SK-N-SH (cell line): ENCODE results near the gene RASAL3. TPM values are rescaled to one million over a fixed set of nuclear protein-coding genes. Genes with fewer than 3 reads are reported as not detected.

Experiments used
- CTCF ChIA-PET: fragments of 300-600, 350-600 bp; formaldehyde crosslinking; extraction: SDS; loops from one replicate; lab custom pipeline; 2021; lab: Yijun Ruan, JAX
- POLR2A ChIA-PET: fragments of 350-600 bp; sonication (Branson Sonifier 250); formaldehyde crosslinking; extraction: SDS; loops from one replicate; lab custom pipeline; 2020; ENCODE audit warnings: antibody characterized with exemption, inconsistent platforms; lab: Yijun Ruan, JAX
- DNase-seq: peaks from one replicate; pipeline ENCODE4 v3.0.0; 2012
- H2AFZ ChIP-seq: fragments of 200-600 bp; sonication (generic); 2 replicates; pipeline ENCODE4 v1.8.1; 2016; ENCODE audit warnings: antibody characterized with exemption, mild to moderate bottlenecking, low read depth
- H3F3A ChIP-seq: fragments of 200-600 bp; sonication (generic); replicated peaks from 2 replicates; pipeline ENCODE3; 2016; ENCODE audit warnings: antibody characterized with exemption, mild to moderate bottlenecking; ENCODE audit not compliant: insufficient read depth
- H3K27ac ChIP-seq, 2 experiments: fragments of 200-500 bp in 1 of 2; fragments of 200-600 bp in 1 of 2; sonication (Bioruptor generic) in 1 of 2; sonication (generic), shearing (Covaris generic) in 1 of 2; 2 replicates each; pipeline versions ENCODE4 v1.5.1 to v1.6.1; 2014 to 2016; ENCODE audit warnings: low read depth in 2 of 2, inconsistent platforms in 1 of 2, low read length in 1 of 2, mild to moderate bottlenecking in 1 of 2, mixed read lengths in 1 of 2
- H3K27me3 ChIP-seq: fragments of 200-600 bp; sonication (generic), shearing (Covaris generic); 2 replicates; pipeline ENCODE4 v1.6.1; 2016; ENCODE audit warnings: mixed run types; ENCODE audit not compliant: insufficient read depth
- H3K36me3 ChIP-seq, 2 experiments: fragments of 200-500 bp in 1 of 2; fragments of 200-600 bp in 1 of 2; sonication (Bioruptor generic) in 1 of 2; sonication (generic) in 1 of 2; replicated peaks in 1 of 2; 2 replicates each; pipeline versions ENCODE3 to v1.5.1; 2014 to 2016; ENCODE audit warnings: low read length in 1 of 2, mild to moderate bottlenecking in 1 of 2; ENCODE audit not compliant: insufficient read depth in 2 of 2, control insufficient read depth in 1 of 2
- H3K4me1 ChIP-seq, 2 experiments: fragments of 200-500 bp in 1 of 2; fragments of 200-600 bp in 1 of 2; sonication (Bioruptor generic) in 1 of 2; sonication (generic), shearing (Covaris generic) in 1 of 2; 2 replicates each; pipeline versions ENCODE4 v1.5.1 to v1.6.1; 2014 to 2016; ENCODE audit warnings: low read depth in 1 of 2, low read length in 1 of 2, mixed run types in 1 of 2; ENCODE audit not compliant: insufficient read depth in 2 of 2, control insufficient read depth in 1 of 2
- H3K4me2 ChIP-seq: fragments of 200-600 bp; sonication (generic), shearing (Covaris generic); 2 replicates; pipeline ENCODE4 v1.6.1; 2017; ENCODE audit warnings: mixed run types
- H3K4me3 ChIP-seq, 2 experiments: fragments of 200-500 bp in 1 of 2; fragments of 200-600 bp in 1 of 2; sonication (Bioruptor generic) in 1 of 2; sonication (generic), shearing (Covaris generic) in 1 of 2; 2 replicates each; pipeline versions ENCODE4 v1.5.1 to v1.8.1; 2014 to 2016; ENCODE audit warnings: low read depth in 2 of 2, inconsistent platforms in 1 of 2, low read length in 1 of 2, mild to moderate bottlenecking in 1 of 2, mixed read lengths in 1 of 2, moderate library complexity in 1 of 2
- H3K79me2 ChIP-seq: fragments of 200-600 bp; sonication (generic); 2 replicates; pipeline ENCODE4 v1.8.1; 2017; ENCODE audit warnings: mild to moderate bottlenecking; ENCODE audit not compliant: insufficient read depth
- H3K9ac ChIP-seq: fragments of 200-600 bp; sonication (generic); 2 replicates; pipeline ENCODE4 v1.6.1; 2017; ENCODE audit warnings: mixed run types
- H3K9me2 ChIP-seq: fragments of 200-600 bp; sonication (generic); 2 replicates; pipeline ENCODE4 v1.6.1; 2017; ENCODE audit warnings: mixed run types
- H3K9me3 ChIP-seq: fragments of 200-600 bp; sonication (generic); 2 replicates; pipeline ENCODE4 v1.6.1; 2017; ENCODE audit warnings: mixed run types, mild to moderate bottlenecking, moderate library complexity
- H4K20me1 ChIP-seq: fragments of 200-600 bp; sonication (generic); 2 replicates; pipeline ENCODE4 v1.6.1; 2017; ENCODE audit warnings: mild to moderate bottlenecking, mixed run types; ENCODE audit not compliant: insufficient read depth
- ELF1 ChIP-seq: IDR thresholded peaks from 2 replicates; pipeline ENCODE4 v1.4.0; 2012
- EZH2phosphoT487 ChIP-seq: fragments of 200-600 bp; sonication (generic); IDR thresholded peaks from 2 replicates; pipeline ENCODE4 v1.6.1; 2017; ENCODE audit warnings: low read depth, mixed run types, mild to moderate bottlenecking, antibody characterized with exemption, moderate library complexity, borderline replicate concordance
- FOSL2 ChIP-seq: IDR thresholded peaks from 2 replicates; pipeline ENCODE4 v1.4.0; 2012; ENCODE audit warnings: low read depth, mild to moderate bottlenecking, moderate library complexity, borderline replicate concordance
- GABPA ChIP-seq: IDR thresholded peaks from 2 replicates; pipeline ENCODE4 v1.4.0; 2012; ENCODE audit warnings: low read depth, mild to moderate bottlenecking
- MEF2A ChIP-seq: IDR thresholded peaks from 2 replicates; pipeline ENCODE4 v1.4.0; 2012; ENCODE audit warnings: low read depth, borderline replicate concordance
- MXI1 ChIP-seq: IDR thresholded peaks from 2 replicates; pipeline ENCODE4 v1.6.1; 2012; ENCODE audit warnings: mild to moderate bottlenecking, low read depth, low read length, improper control_type of control experiment
- NFIC ChIP-seq: IDR thresholded peaks from 2 replicates; pipeline ENCODE4 v1.4.0; 2012; ENCODE audit warnings: borderline replicate concordance
- NRF1 ChIP-seq: IDR thresholded peaks from 2 replicates; pipeline ENCODE4 v1.6.1; 2012; ENCODE audit warnings: low read depth, mild to moderate bottlenecking, low read length
- POLR2AphosphoS5 ChIP-seq: IDR thresholded peaks from 2 replicates; pipeline ENCODE4 v1.6.1; 2012; ENCODE audit warnings: low read depth, low read length
- RAD21 ChIP-seq: IDR thresholded peaks from 2 replicates; pipeline ENCODE4 v1.6.1; 2012; ENCODE audit warnings: mild to moderate bottlenecking, low read length
- RFX5 ChIP-seq: IDR thresholded peaks from 2 replicates; pipeline ENCODE4 v1.6.1; 2012; ENCODE audit warnings: mild to moderate bottlenecking, improper control_type of control experiment, low read length
- RXRA ChIP-seq: IDR thresholded peaks from 2 replicates; pipeline ENCODE4 v1.4.0; 2012; ENCODE audit warnings: low read depth, mild to moderate bottlenecking, borderline replicate concordance
- SIN3A ChIP-seq: IDR thresholded peaks from 2 replicates; pipeline ENCODE4 v1.6.1; 2012; ENCODE audit warnings: low read depth, mild to moderate bottlenecking, low read length, moderate library complexity, borderline replicate concordance
- TAF1 ChIP-seq: IDR thresholded peaks from 2 replicates; pipeline ENCODE4 v1.6.1; 2012; ENCODE audit warnings: low read depth, mild to moderate bottlenecking, low read length, moderate library complexity, borderline replicate concordance
- TEAD4 ChIP-seq: IDR thresholded peaks from 2 replicates; pipeline ENCODE4 v1.4.0; 2012; ENCODE audit warnings: mild to moderate bottlenecking, borderline replicate concordance; ENCODE audit not compliant: insufficient read depth
- YY1 ChIP-seq: IDR thresholded peaks from 2 replicates; pipeline ENCODE4 v1.4.0; 2012; ENCODE audit warnings: low read depth, mild to moderate bottlenecking
- WGBS: methylation state at CpG from one replicate; pipeline ENCODE4 v1.1.6; 2017; ENCODE audit warnings: low lambda C conversion rate; 5-methylcytosine and 5-hydroxymethylcytosine counted together
- polyA plus RNA-seq, 3 experiments: library from polyadenylated mRNA; depleted of rRNA; stranded (reverse); fragments of >200 nt; gene quantifications; 2 replicates each; pipeline ENCODE4 v1.2.3, GENCODE V29; 2012
- TF ChIP-seq, protein P1 (sequence below): fragments of 150-350 bp; IDR thresholded peaks from 2 replicates; pipeline ENCODE4 v1.6.1; 2017; ENCODE audit warnings: antibody characterized with exemption, low read length, low read depth, borderline replicate concordance
- TF ChIP-seq, protein P2 (sequence below): IDR thresholded peaks from 2 replicates; pipeline ENCODE4 v1.4.0; 2012; ENCODE audit warnings: low read depth
- TF ChIP-seq, protein P3 (sequence below): IDR thresholded peaks from 2 replicates; pipeline ENCODE4; 2012
- TF ChIP-seq, protein P4 (sequence below): IDR thresholded peaks from 2 replicates; pipeline ENCODE4 v1.4.0; 2012; ENCODE audit warnings: low read depth, borderline replicate concordance

RASAL3 gene
- polyA plus RNA-seq, 1 of the 3 experiments (the other 2 are of a cell fraction): 0.02 TPM

DNA sequence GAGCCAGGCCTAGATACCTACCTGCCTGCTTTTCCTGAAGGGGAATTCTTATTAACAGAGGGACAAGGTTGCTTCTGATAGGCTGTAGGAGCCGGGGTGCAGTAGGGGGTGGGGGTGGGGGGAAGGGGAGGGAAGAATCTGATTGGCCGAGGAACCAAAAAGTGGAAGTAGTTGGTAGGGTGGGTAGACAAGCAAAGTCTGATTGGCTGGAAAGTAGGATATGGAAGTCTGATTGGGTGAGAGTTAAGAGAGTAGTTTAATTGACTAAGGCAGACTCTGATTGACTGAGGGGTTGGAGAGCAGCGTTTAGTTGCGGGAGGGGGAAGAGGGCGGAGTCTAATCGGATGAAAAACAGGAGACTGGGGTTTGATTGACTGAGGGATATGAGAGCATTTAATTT, 34.6 kb upstream of the RASAL3 start:
- CTCF ChIA-PET: no interaction called here
- Histone ChIP-seq H3K27ac (no peak overlapping the region), H2AFZ (no peak overlapping the region), H3K9me2 (no peaks in the 10 kb centered on the region), H3K9me3 (no peaks in the 10 kb centered on the region), H3K4me1 (no peaks in the 10 kb centered on the region), H3F3A (no peaks in the 10 kb centered on the region), H3K27me3 (peaks cover 23% of the 10 kb centered on the region; the same call in 1 of the 2 replicates), H3K36me3 (no peaks in the 10 kb centered on the region), H3K4me3 (no peak overlapping the region), H4K20me1 (no peaks in the 10 kb centered on the region), H3K9ac (no peak overlapping the region), H3K4me2 (no peak overlapping the region), H3K79me2 (no peaks in the 10 kb centered on the region)
- TF ChIP-seq, protein P1, sequence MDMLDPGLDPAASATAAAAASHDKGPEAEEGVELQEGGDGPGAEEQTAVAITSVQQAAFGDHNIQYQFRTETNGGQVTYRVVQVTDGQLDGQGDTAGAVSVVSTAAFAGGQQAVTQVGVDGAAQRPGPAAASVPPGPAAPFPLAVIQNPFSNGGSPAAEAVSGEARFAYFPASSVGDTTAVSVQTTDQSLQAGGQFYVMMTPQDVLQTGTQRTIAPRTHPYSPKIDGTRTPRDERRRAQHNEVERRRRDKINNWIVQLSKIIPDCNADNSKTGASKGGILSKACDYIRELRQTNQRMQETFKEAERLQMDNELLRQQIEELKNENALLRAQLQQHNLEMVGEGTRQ: no peak
- TF ChIP-seq TAF1: no peak
- TF ChIP-seq NRF1: no peak
- TF ChIP-seq, protein P2, sequence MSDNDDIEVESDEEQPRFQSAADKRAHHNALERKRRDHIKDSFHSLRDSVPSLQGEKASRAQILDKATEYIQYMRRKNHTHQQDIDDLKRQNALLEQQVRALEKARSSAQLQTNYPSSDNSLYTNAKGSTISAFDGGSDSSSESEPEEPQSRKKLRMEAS: no peak
- no peak for TF ChIP-seq RAD21
- TF ChIP-seq SIN3A: no peak
- TF ChIP-seq, protein P3, sequence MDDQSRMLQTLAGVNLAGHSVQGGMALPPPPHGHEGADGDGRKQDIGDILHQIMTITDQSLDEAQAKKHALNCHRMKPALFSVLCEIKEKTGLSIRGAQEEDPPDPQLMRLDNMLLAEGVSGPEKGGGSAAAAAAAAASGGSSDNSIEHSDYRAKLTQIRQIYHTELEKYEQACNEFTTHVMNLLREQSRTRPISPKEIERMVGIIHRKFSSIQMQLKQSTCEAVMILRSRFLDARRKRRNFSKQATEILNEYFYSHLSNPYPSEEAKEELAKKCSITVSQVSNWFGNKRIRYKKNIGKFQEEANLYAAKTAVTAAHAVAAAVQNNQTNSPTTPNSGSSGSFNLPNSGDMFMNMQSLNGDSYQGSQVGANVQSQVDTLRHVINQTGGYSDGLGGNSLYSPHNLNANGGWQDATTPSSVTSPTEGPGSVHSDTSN: no peak
- TF ChIP-seq, protein P4, sequence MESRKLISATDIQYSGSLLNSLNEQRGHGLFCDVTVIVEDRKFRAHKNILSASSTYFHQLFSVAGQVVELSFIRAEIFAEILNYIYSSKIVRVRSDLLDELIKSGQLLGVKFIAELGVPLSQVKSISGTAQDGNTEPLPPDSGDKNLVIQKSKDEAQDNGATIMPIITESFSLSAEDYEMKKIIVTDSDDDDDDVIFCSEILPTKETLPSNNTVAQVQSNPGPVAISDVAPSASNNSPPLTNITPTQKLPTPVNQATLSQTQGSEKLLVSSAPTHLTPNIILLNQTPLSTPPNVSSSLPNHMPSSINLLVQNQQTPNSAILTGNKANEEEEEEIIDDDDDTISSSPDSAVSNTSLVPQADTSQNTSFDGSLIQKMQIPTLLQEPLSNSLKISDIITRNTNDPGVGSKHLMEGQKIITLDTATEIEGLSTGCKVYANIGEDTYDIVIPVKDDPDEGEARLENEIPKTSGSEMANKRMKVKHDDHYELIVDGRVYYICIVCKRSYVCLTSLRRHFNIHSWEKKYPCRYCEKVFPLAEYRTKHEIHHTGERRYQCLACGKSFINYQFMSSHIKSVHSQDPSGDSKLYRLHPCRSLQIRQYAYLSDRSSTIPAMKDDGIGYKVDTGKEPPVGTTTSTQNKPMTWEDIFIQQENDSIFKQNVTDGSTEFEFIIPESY: no peak
- no peak for TF ChIP-seq MXI1
- no peak for TF ChIP-seq GABPA
- no peak for TF ChIP-seq ELF1
- no peak for TF ChIP-seq RXRA
- TF ChIP-seq YY1: no peak
- no peak for TF ChIP-seq FOSL2
- TF ChIP-seq POLR2AphosphoS5: no peak
- no peak for TF ChIP-seq NFIC
- TF ChIP-seq TEAD4: no peak
- no peak for TF ChIP-seq EZH2phosphoT487
- no peak for TF ChIP-seq MEF2A
- TF ChIP-seq RFX5: no peak
- WGBS: 5% methylated on average over 6 of the region's 6 CpGs
- no peak for DNase-seq
- POLR2A ChIA-PET: no interaction called here
